ACC112 (cell line): ENCODE results near the gene ANKS1B.

ENCODE experiments used
- H2AFZ ChIP-seq: fragments of 200-600 bp; sonication (generic); one replicate; pipeline ENCODE4 v1.6.0; 2017; ENCODE audit warnings: antibody characterized with exemption, low read length; ENCODE audit not compliant: unreplicated experiment
- H3K27ac ChIP-seq: fragments of 200-600 bp; sonication (generic); 2 replicates; pipeline ENCODE4 v1.5.1; 2014; ENCODE audit warnings: low read depth, mild to moderate bottlenecking, antibody characterized with exemption, low read length, moderate library complexity
- H3K27me3 ChIP-seq: fragments of 200-600 bp; sonication (generic); 2 replicates; pipeline ENCODE4 v1.6.1; 2014; ENCODE audit warnings: mild to moderate bottlenecking, antibody characterized with exemption, low read length, moderate library complexity, mixed read lengths; ENCODE audit not compliant: insufficient read depth
- H3K36me3 ChIP-seq: fragments of 200-600 bp; sonication (generic); 2 replicates; pipeline ENCODE4 v1.6.1; 2016; ENCODE audit warnings: mild to moderate bottlenecking, antibody characterized with exemption, low read length, moderate library complexity, mixed read lengths; ENCODE audit not compliant: insufficient read depth
- H3K4me1 ChIP-seq: fragments of 200-600 bp; sonication (generic); one replicate; pipeline ENCODE4 v1.6.1; 2016; ENCODE audit warnings: low read length, mixed read lengths; ENCODE audit not compliant: insufficient read depth, unreplicated experiment, control insufficient read depth
- H3K4me3 ChIP-seq: fragments of 200-600 bp; sonication (generic); 2 replicates; pipeline ENCODE4 v1.5.1; 2014; ENCODE audit warnings: mild to moderate bottlenecking, low read depth, low read length
- H3K79me2 ChIP-seq: fragments of 200-600 bp; sonication (generic); one replicate; pipeline ENCODE4 v1.6.0; 2016; ENCODE audit warnings: low read length; ENCODE audit not compliant: control insufficient read depth, unreplicated experiment, insufficient read depth

ANKS1B gene

GRCh38 chr12:99528478-99528877 is 456.3 kb downstream of the ANKS1B start:
- Histone ChIP-seq H2AFZ (no peak overlapping the region), H3K36me3 (no peaks in the 10 kb centered on the region), H3K4me3 (no peak overlapping the region), H3K27ac (no peak overlapping the region), H3K27me3 (no peaks in the 10 kb centered on the region), H3K4me1 (no peaks in the 10 kb centered on the region), H3K79me2 (no peaks in the 10 kb centered on the region)

- Histone ChIP-seq H3K79me2 (no peaks in the 10 kb centered on the region), H3K4me3 (no peak overlapping the region), H3K27me3 (no peaks in the 10 kb centered on the region), H3K36me3 (no peaks in the 10 kb centered on the region), H3K27ac (no peak overlapping the region), H3K4me1 (no peaks in the 10 kb centered on the region), H2AFZ (no peak overlapping the region)
Observed at GRCh38 chr12:99523853-99524252, 460.9 kb downstream of the ANKS1B start.

GRCh38 chr12:99522456-99522855 is 462.3 kb downstream of the ANKS1B start:
- H3K36me3 ChIP-seq = no peaks in the 10 kb centered on the region
- H3K27ac ChIP-seq = no peak overlapping the region
- no peaks in the 10 kb centered on the region for H3K79me2 ChIP-seq

GRCh38 chr12:99521664-99522063 is 463.1 kb downstream of the ANKS1B start:
- H3K27ac ChIP-seq = no peak overlapping the region
- no peak overlapping the region for H3K4me3 ChIP-seq
- H3K36me3 ChIP-seq = no peaks in the 10 kb centered on the region
- no peaks in the 10 kb centered on the region for H3K27me3 ChIP-seq
- no peaks in the 10 kb centered on the region for H3K79me2 ChIP-seq
- H2AFZ ChIP-seq = no peak overlapping the region
- no peaks in the 10 kb centered on the region for H3K4me1 ChIP-seq

More at GRCh38 chr12:99522456-99522855, 462.3 kb downstream of the ANKS1B start:
- Histone ChIP-seq H3K4me3 (no peak overlapping the region), H3K4me1 (no peaks in the 10 kb centered on the region), H3K27me3 (no peaks in the 10 kb centered on the region), H2AFZ (no peak overlapping the region)

- H2AFZ ChIP-seq = no peak overlapping the region
- no peaks in the 10 kb centered on the region for H3K4me1 ChIP-seq
- no peak overlapping the region for H3K27ac ChIP-seq
- H3K27me3 ChIP-seq = no peaks in the 10 kb centered on the region
- no peaks in the 10 kb centered on the region for H3K79me2 ChIP-seq
- no peaks in the 10 kb centered on the region for H3K36me3 ChIP-seq
- H3K4me3 ChIP-seq = no peak overlapping the region
Observed at GRCh38 chr12:99513066-99513465, 471.7 kb downstream of the ANKS1B start.

- Histone ChIP-seq H3K79me2 (no peaks in the 10 kb centered on the region), H3K27me3 (no peaks in the 10 kb centered on the region), H3K27ac (no peak overlapping the region), H3K4me3 (no peak overlapping the region), H2AFZ (no peak overlapping the region), H3K36me3 (no peaks in the 10 kb centered on the region), H3K4me1 (no peaks in the 10 kb centered on the region)
Observed at GRCh38 chr12:99505805-99506204, 478.9 kb downstream of the ANKS1B start.

- no peak overlapping the region for H3K27ac ChIP-seq
- H3K27me3 ChIP-seq = no peaks in the 10 kb centered on the region
- no peaks in the 10 kb centered on the region for H3K79me2 ChIP-seq
- no peak overlapping the region for H3K4me3 ChIP-seq
- H3K36me3 ChIP-seq = no peaks in the 10 kb centered on the region
- no peaks in the 10 kb centered on the region for H3K4me1 ChIP-seq
- no peak overlapping the region for H2AFZ ChIP-seq
Observed at GRCh38 chr12:99498756-99499155, 486.0 kb downstream of the ANKS1B start.

- Histone ChIP-seq H3K27ac (no peak overlapping the region), H2AFZ (no peak overlapping the region), H3K27me3 (no peaks in the 10 kb centered on the region), H3K4me1 (no peaks in the 10 kb centered on the region), H3K36me3 (no peaks in the 10 kb centered on the region), H3K79me2 (no peaks in the 10 kb centered on the region), H3K4me3 (no peak overlapping the region)
Observed at GRCh38 chr12:99495799-99496198, 488.9 kb downstream of the ANKS1B start.

GRCh38 chr12:99493197-99493596 is 491.5 kb downstream of the ANKS1B start:
- Histone ChIP-seq H3K79me2 (no peaks in the 10 kb centered on the region), H3K27ac (no peak overlapping the region), H2AFZ (no peak overlapping the region), H3K27me3 (no peaks in the 10 kb centered on the region), H3K4me1 (no peaks in the 10 kb centered on the region), H3K4me3 (no peak overlapping the region), H3K36me3 (no peaks in the 10 kb centered on the region)

- Histone ChIP-seq H2AFZ (no peak overlapping the region), H3K79me2 (no peaks in the 10 kb centered on the region), H3K4me3 (no peak overlapping the region), H3K36me3 (no peaks in the 10 kb centered on the region), H3K27ac (no peak overlapping the region), H3K4me1 (no peaks in the 10 kb centered on the region), H3K27me3 (no peaks in the 10 kb centered on the region)
Observed at GRCh38 chr12:99486277-99486676, 498.5 kb downstream of the ANKS1B start.

- Histone ChIP-seq H3K36me3 (no peaks in the 10 kb centered on the region), H3K4me1 (no peaks in the 10 kb centered on the region)
Observed at GRCh38 chr12:99479149-99479548, 505.6 kb downstream of the ANKS1B start.

More at GRCh38 chr12:99479149-99479548, 505.6 kb downstream of the ANKS1B start:
- Histone ChIP-seq H2AFZ (no peak overlapping the region), H3K4me3 (no peak overlapping the region), H3K27me3 (no peaks in the 10 kb centered on the region), H3K27ac (no peak overlapping the region), H3K79me2 (no peaks in the 10 kb centered on the region)
